ELF-1 (cell line): Measurements from ENCODE around the gene RNF19B.

Experiments
- DNase-seq: peaks from one replicate; pipeline ENCODE4 v3.0.0-alpha.2; 2016; ENCODE audit warnings: low read depth, low spot score

RNF19B gene

DNA sequence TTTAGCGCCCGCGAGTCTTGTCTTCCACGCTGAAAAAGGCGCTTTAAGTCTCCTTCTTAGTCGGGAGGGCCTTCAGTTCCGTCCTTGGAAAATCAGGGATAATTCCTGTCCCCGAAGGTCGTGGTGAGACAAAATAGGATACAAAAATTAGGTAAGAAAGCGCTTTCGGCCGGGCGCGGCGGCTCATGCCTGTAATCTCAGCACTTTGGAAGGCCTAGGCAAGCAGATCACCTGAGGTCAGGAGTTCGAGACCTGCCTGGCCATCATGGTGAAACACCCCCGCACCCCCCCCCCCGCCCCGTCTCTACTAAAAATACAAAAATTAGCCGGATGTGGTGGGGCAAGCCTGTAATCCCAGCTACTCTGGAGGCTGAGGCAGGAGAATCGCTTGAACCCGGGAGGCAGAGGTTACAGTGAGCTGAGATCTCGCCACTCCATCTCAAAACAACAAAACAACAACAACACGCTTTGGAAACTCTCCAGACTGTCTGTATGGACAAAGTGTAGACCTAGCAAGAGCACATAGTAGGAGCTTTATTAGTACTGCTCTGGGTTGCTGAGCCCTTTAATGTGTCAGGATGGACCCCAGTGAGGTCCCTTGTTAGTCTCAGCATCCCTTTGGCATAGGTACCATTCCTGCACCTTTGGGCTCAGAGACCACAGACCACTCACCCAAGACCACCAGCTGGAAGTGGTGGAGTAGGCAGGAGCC, 62.6 kb downstream of the RNF19B start:
- no peak for DNase-seq

DNA sequence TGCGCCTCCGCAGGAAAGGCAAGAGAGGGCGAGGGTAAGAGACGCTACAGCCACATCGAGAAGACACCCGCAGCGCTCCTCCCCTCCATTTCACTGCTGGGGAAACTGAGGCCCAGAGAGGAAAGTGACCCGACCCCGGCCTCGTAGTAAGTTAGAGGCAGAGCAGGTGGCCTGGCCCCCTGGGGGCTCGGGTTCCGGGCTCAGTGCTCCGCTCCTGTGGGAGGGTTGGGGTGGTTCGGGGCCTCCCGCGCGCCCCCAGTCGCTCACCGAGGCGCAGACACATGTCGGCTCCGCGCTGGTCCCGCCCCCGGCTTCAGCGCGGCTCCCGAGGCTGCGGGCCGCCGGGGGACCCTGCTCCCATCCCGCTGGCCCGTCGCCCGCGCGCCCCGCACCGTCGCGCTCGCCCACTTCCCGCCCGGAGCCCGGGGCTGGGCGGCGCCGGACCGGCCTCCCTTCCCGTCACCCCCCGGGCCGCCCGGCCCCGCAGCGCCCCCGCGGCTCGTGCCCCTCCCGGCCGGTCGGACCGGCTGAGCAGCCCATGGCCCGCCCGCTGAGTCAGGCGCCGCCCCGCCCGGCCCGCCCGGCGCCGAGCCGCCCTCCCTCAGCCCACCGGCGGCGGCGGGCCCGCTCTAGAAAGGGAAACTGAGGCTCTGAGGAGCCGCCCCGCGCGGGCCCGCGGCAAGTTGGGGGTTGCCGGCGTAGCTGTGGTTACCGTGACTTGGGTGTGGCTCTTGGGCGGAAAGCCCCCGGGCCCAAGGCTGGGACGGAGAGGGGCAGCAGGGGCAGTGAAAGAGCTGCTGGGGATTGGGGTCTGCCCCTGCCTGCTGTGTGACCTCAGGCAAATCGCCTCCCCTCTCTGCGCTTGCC, 63.4 kb downstream of the RNF19B start, which contains the start of gene TMEM54:
Gene TMEM54 (minus strand): TSS at position 434 of the 867 bp plus-strand sequence. CDS start 151 bp downstream, at position 283.
- peak; percentile 44 for DNase-seq

GRCh38 chr1:32900371-32900955, 64.1 kb downstream of the RNF19B start:
- DNase-seq, result no peak

GRCh38 chr1:32899586-32900296, 64.9 kb downstream of the RNF19B start:
- no peak for DNase-seq

DNA sequence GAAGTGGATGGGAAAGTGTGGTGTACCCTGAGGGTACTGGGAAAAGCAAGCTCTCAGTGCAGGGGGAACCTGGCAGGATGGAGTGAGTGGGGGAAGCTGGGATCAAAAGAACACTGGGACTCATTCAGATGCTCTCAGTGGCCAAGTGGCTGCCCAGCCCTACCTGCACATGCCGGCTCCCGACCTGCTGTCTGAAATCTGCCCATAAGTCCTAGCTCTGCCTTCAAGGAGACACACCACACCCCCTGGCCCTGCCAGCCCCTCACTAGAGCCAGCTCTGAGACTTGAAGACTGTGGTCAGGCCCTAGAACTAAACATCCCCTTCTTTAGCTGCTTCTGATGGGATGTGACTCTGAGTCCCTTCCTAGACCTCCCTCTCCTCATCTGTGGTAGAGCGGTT, 65.7 kb downstream of the RNF19B start:
- DNase-seq, result no peak

DNA sequence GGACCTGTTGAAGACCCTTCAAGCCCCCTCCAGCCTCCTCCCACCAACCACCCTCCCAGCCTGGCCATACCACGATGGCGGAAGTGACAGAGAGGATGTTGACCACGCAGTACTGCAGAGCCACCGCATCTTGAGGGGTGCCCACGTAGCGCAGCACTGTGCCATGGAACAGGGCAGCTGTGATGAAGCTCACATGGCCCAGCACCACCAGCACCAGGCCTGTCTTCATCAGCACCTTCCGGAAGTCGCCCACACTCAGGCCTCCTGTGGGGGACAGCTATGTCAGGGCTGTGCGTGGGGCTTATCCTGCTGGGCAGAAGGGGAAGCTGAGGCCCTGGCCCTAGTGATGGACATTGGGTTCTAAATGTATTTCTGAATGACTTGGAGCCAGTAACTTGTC, 66.6 kb downstream of the RNF19B start:
- no peak for DNase-seq

DNA sequence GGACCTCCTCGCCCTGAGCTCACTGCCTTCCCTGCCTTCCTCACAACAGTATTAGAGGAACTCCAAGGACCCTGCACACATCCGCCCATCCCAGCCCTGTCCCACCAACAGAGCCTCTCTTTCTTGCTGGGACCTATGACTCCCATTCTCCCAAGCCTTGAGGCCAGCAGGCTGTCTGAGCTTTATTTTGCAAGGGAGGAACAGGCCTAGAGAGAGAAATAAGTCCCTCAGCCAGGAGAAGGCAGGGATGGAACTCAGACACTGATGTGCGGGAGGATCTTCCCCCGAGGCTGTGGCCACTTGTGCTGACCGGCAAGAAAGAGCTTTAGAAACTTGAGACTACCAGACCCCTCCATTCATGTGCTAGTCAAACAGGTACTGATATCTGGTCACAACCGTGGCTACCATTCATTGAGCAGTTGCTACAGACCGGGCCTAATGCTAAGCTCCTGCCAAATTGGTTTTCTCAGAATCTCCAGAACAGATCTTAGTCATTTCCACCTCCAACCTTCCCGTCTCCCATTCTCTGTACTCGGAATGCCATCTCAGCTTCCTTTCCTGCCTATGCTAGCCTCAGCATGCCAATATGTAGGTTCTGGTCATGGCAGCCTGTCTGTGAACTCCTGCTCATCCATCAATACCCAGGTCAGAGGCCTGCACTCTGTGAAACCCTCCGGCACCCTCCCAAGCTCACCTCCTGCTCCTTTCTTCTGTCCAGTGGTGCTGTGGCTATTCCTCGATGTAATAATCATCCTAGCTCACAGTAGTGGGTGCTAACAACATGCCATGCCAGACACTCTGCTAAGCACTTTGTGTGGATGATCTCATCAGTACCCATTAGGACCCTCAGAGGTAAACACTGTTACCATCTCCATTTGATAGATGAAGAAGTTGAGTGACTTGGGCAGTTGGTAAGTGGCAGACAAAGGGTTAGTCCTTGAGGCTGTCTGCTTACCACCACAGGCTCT, 67.2 kb downstream of the RNF19B start:
- peak; percentile 83 for DNase-seq

GRCh38 chr1:32896451-32896850, 68.2 kb downstream of the RNF19B start:
- DNase-seq, result no peak

GRCh38 chr1:32895325-32896215, 69.0 kb downstream of the RNF19B start:
- no peak for DNase-seq

- DNase-seq, result no peak
Observed at GRCh38 chr1:32894681-32895080, 69.9 kb downstream of the RNF19B start.

- no peak for DNase-seq
Observed at GRCh38 chr1:32894019-32894600, 70.5 kb downstream of the RNF19B start.

DNA sequence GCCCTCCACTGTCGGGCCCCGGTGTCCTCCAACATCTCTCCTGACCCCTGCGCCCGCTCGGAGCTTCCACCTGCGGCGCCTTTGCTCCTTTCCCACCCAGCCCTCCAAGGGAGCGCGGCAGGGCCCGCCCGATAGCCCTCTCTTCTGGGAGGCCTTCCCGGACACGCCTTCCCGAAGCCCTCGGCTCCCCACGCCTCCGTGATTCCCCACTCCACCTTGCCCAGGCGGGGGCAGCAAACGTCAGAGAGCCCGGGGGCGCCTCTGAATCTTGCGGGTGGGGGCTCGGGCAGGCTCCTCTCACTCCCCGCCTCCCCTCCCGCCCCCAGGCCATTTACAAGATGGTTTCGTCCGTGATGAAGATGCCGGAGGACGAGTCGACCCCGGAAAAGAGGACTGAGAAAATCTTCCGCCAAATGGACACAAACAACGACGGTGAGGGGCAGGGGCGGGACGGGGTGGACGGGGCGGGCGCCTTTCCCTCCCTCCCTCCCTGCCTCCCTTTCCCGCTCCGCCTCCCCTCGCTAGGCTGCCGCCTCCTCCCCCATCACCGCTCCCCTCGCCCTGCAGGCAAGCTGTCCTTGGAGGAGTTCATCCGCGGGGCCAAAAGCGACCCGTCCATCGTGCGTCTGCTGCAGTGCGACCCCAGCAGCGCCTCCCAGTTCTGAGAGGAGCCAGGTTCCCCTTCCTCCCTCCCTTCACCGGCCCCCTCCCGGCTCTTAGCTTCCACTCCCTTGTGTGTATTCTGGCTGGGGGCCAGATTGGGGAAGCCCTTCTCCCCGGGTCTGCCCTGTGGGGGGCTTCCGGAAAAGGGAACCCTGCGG, 71.2 kb downstream of the RNF19B start:
- no peak for DNase-seq

GRCh38 chr1:32892368-32893197, 72.0 kb downstream of the RNF19B start:
- DNase-seq, result peak; percentile 89

DNA sequence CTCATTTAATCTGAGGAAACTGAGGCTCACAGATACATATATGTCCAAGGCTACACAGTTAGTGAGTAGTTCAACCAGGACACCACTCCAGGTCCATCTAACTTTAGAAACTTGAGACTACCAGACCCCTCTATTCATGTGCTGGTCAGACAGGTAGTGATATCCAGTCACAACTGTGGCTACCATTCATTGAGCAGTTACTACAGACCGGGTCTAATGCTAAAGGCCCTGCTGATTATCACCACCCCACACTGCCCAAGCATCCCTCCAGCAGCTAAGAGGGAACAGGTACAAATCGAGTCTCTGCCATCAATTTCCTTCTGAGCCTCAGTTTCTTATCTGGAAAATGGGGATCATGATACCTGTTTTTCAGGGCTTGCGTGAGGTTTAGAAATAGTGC, 73.0 kb downstream of the RNF19B start:
- DNase-seq, result no peak

DNA sequence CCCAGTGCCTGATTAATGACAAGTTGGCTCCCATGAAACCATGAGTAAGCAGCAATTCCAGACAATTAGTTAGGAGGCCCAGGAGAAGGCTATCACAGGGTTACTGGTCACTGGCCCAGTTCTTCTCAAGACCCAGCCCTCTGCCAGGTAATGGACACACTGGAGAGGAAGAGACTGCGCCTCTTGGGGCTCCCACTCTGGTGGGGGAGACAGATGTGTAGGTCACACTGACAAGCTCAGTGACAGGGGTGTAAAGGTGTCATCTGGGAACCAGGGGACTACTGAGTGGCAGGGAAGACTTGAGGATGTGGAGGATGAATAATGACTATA, 73.4 kb downstream of the RNF19B start:
- no peak for DNase-seq

GRCh38 chr1:32890516-32891240, 73.9 kb downstream of the RNF19B start:
- DNase-seq, result peak; percentile 1

GRCh38 chr1:32889731-32890278, 74.8 kb downstream of the RNF19B start:
- no peak for DNase-seq
